ENCODE data around the gene MET. TPM values are rescaled to one million over a fixed set of nuclear protein-coding genes. Genes with fewer than 3 reads are reported as not detected.

The MET gene
- total and polyA plus RNA-seq, 2 of the 8 experiments (the other 6 are each of a cell fraction or from before 2014, with no cell fraction given) = 3.5 to 12.9 TPM

DNA sequence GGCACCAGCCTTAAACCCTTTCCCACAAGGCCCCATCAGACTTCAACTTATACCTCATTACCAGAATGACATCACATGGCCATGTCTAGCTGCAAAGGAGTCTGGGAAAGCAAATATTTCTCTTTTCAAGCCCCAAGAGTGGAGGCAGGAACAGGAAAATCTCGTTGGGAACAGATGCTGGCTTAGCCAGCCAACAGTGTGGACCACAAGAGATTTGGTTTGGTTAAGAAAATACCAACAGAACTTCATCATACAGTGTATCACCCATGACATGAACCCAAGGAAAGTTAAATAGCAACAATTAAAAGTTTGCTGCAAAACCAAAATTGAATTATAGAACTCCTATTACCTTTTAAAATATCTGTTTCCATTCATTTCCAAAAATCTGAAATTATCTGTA, 2.2 kb upstream of the MET start:
- Histone ChIP-seq H2BK20ac (ENCODE audit: low read length) (no peak overlapping the region), H3K9me3 (ENCODE audit: insufficient read depth in 2 of 2, low read depth in 1 of 2, low read length in 1 of 2) (no peaks in the 10 kb centered on the region), H3K4me1 (replicated peaks in 1 of 4; ENCODE audit: control insufficient read depth in 3 of 4, insufficient read depth in 4 of 4, low read length in 3 of 4) (peaks cover 0 to 9% (median 2%) of the 10 kb centered on the region in 4 experiments; a peak in 5 of 7 replicates), H2AFZ (ENCODE audit: low read length) (no peak overlapping the region), H2BK5ac (ENCODE audit: low read depth, low read length) (no peak overlapping the region), H4K5ac (ENCODE audit: insufficient read length, low read depth, low read length) (no peak overlapping the region), H3K4me3 (ENCODE audit: extremely low read depth in 1 of 4, insufficient read depth in 2 of 4, low read depth in 3 of 4, low read length in 4 of 4) (no peak overlapping the region), H3K56ac (replicated peaks; ENCODE audit: insufficient read length, low read depth, low read length) (no peak overlapping the region), H4K8ac (ENCODE audit: extremely low read depth, insufficient read depth, low read length) (no peak overlapping the region), H3K23ac (ENCODE audit: insufficient read length) (no peak overlapping the region), H2BK15ac (ENCODE audit: low read length) (no peak overlapping the region), H3K4ac (replicated peaks; ENCODE audit: insufficient read length, low read depth, low read length) (no peak overlapping the region), H3K18ac (ENCODE audit: extremely low read depth, low read length) (no peak overlapping the region), H3K27ac (ENCODE audit: low read depth, low read length) (no peak overlapping the region), H3K27me3 (replicated peaks in 1 of 4; ENCODE audit: control insufficient read depth in 3 of 4, extremely low read depth in 1 of 4, insufficient read depth in 3 of 4, low read length in 3 of 4) (peaks cover 0 to 21% (median 7%) of the 10 kb centered on the region in 4 experiments; a peak in 5 of 7 replicates), H2AK5ac (ENCODE audit: low read depth, low read length) (no peak overlapping the region), H3K9ac (replicated peaks in 1 of 4; ENCODE audit: extremely low read depth in 1 of 4, low read depth in 3 of 4, low read length in 3 of 4) (no peak overlapping the region), H3K79me2 (ENCODE audit: control insufficient read depth in 1 of 2, insufficient read depth in 2 of 2, low read length in 2 of 2) (no peaks in the 10 kb centered on the region), H3K14ac (ENCODE audit: insufficient read length) (no peak overlapping the region), H4K91ac (replicated peaks; ENCODE audit: insufficient read length, low read length) (no peak overlapping the region), H3K79me1 (ENCODE audit: low read depth, low read length) (no peaks in the 10 kb centered on the region), H3K36me3 (ENCODE audit: control insufficient read depth in 2 of 4, insufficient read depth in 4 of 4, low read length in 3 of 4) (no peaks in the 10 kb centered on the region), H2BK12ac (ENCODE audit: low read depth, low read length) (no peak overlapping the region), H2BK120ac (replicated peaks; ENCODE audit: low read depth, low read length) (no peak overlapping the region), H3K23me2 (ENCODE audit: low read depth, low read length) (peaks cover 8% of the 10 kb centered on the region), H3K4me2 (ENCODE audit: insufficient read depth in 1 of 2, low read depth in 2 of 2, low read length in 2 of 2) (no peak overlapping the region), H4K20me1 (replicated peaks in 1 of 2; ENCODE audit: control insufficient read depth in 1 of 2, insufficient read depth in 2 of 2, low read length in 2 of 2) (no peaks in the 10 kb centered on the region)
- FAIRE-seq (no peak), DNase-seq (ENCODE audit: low read depth in 1 of 2, low spot score in 2 of 2) (no peak)
- 80% methylated on average over 1 of the region's 1 CpG; no CpG with 5 or more reads in 1 of the 2 experiments for WGBS, 2 experiments (ENCODE audit: extremely low coverage in 1 of 2, insufficient coverage in 1 of 2, insufficient read length in 1 of 2, insufficient replicate concordance in 2 of 2, low coverage in 1 of 2, low lambda C conversion rate in 2 of 2, missing lambda C conversion rate in 1 of 2)
- CTCF ChIA-PET (ENCODE audit: partially characterized antibody) = interaction anchor here (0.7 to 1.2 kb wide), 2 partner anchors 78 to 147 kb away, joined by 3 read pairs; no protein-coding TSS in a partner anchor
- TF ChIP-seq SAP30 (IDR thresholded peaks at IDR 0.05; ENCODE audit: insufficient read depth, insufficient replicate concordance, low read length) (no peak), POLR2AphosphoS5 (IDR thresholded peaks at IDR 0.05; ENCODE audit: low read depth, low read length) (no peak), MAFK (IDR thresholded peaks at IDR 0.05; ENCODE audit: low read depth, low read length) (no peak), CEBPB (IDR thresholded peaks at IDR 0.05; ENCODE audit: low read depth, low read length) (no peak), SUZ12 (IDR thresholded peaks at IDR 0.05; ENCODE audit: low read length) (no peak), SIRT6 (IDR thresholded peaks at IDR 0.05; ENCODE audit: low read length) (no peak), RXRA (IDR thresholded peaks at IDR 0.05; ENCODE audit: insufficient read depth, low read depth, low read length) (no peak), ZNF274 (IDR thresholded peaks at IDR 0.05; ENCODE audit: borderline replicate concordance, extremely low read depth, low read length) (no peak), NRF1 (IDR thresholded peaks at IDR 0.05; ENCODE audit: low read depth, low read length) (no peak), KDM5A (IDR thresholded peaks at IDR 0.05; ENCODE audit: low read length) (no peak), CBX5 (IDR thresholded peaks at IDR 0.05; ENCODE audit: low read depth, low read length) (no peak), TAF7 (optimal IDR thresholded peaks at IDR 0.05; ENCODE audit: borderline replicate concordance, low read depth, low read length) (no peak), CTBP2 (IDR thresholded peaks at IDR 0.05; ENCODE audit: borderline replicate concordance, insufficient read depth, insufficient read length, low read length) (no peak)
- POLR2A ChIA-PET (ENCODE audit: partially characterized antibody) = no interaction called here
